Esophagus muscularis mucosa (tissue), 3 donors: ENCODE data around the gene ZNF689.

Experiments
- POLR2A ChIP-seq: fragments of 450-650 bp; IDR thresholded peaks from one replicate; pipeline ENCODE4 v1.6.1; 2017; ENCODE audit warnings: antibody characterized with exemption, moderate library complexity, mild to moderate bottlenecking, low read depth
- POLR2AphosphoS5 ChIP-seq, 2 donors: sonication (generic); formaldehyde crosslinking; IDR thresholded peaks; one replicate each; pipeline ENCODE4 v1.6.1; 2017; ENCODE audit warnings: antibody characterized with exemption in 2 of 2
- TF ChIP-seq, protein P1 (sequence below), 3 experiments: fragments of 200-600 bp in 2 of 3; fragments of 450-650 bp in 1 of 3; sonication (generic) in 2 of 3; IDR thresholded peaks; one replicate each; pipeline ENCODE4 v1.5.1; 2017 to 2019; ENCODE audit warnings: antibody characterized with exemption in 3 of 3, mild to moderate bottlenecking in 2 of 3, moderate library complexity in 1 of 3

DNA sequence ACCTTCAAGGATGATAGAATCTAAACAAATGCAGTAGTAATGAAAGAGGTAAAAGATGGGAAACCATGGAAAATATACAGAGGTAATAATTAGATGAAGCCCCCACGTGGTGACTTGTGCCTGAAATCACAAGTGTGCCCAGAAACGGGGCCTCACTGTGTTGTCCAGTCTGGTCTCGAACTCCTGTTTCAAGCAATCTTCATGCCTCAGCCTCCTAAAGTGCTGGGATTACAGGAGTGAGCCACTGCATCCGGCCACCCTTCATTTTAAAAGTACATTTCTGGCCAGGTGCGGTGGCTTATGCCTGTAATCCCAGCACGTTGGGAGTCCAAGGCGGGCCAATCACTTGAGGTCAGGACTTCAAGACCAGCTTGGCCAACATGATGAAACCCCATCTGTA is 26.4 kb upstream of the ZNF689 start:
- TF ChIP-seq POLR2A = no peak
- TF ChIP-seq, protein P1, sequence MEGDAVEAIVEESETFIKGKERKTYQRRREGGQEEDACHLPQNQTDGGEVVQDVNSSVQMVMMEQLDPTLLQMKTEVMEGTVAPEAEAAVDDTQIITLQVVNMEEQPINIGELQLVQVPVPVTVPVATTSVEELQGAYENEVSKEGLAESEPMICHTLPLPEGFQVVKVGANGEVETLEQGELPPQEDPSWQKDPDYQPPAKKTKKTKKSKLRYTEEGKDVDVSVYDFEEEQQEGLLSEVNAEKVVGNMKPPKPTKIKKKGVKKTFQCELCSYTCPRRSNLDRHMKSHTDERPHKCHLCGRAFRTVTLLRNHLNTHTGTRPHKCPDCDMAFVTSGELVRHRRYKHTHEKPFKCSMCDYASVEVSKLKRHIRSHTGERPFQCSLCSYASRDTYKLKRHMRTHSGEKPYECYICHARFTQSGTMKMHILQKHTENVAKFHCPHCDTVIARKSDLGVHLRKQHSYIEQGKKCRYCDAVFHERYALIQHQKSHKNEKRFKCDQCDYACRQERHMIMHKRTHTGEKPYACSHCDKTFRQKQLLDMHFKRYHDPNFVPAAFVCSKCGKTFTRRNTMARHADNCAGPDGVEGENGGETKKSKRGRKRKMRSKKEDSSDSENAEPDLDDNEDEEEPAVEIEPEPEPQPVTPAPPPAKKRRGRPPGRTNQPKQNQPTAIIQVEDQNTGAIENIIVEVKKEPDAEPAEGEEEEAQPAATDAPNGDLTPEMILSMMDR (IDR thresholded peaks at IDR 0.05) = no peak
- no peak for TF ChIP-seq POLR2AphosphoS5 (IDR thresholded peaks at IDR 0.05)
